Effector memory CD4-positive, alpha-beta T cell (primary cell): Measurements from ENCODE around the gene PARD3B.

Experiments
- DNase-seq, 3 donors: peaks; one replicate each; pipeline ENCODE4 v3.0.0-alpha.2; 2020
- H3K27ac ChIP-seq: 2 replicates; pipeline ENCODE4 v1.7.0; 2013; ENCODE audit warnings: mild to moderate bottlenecking, low read length, moderate library complexity; ENCODE audit not compliant: insufficient read depth, poor library complexity, severe bottlenecking
- H3K27me3 ChIP-seq: replicated peaks from 2 replicates; pipeline ENCODE4 v1.7.0; 2013; ENCODE audit warnings: mild to moderate bottlenecking, low read length; ENCODE audit not compliant: insufficient read depth, control insufficient read depth, poor library complexity, severe bottlenecking
- H3K36me3 ChIP-seq: 2 replicates; pipeline ENCODE4 v1.7.0; 2013; ENCODE audit warnings: mild to moderate bottlenecking, low read length, moderate library complexity; ENCODE audit not compliant: control insufficient read depth, insufficient read depth
- H3K4me1 ChIP-seq: 2 replicates; pipeline ENCODE4 v1.7.0; 2013; ENCODE audit warnings: low read length, mild to moderate bottlenecking; ENCODE audit not compliant: control insufficient read depth, insufficient read depth, poor library complexity, severe bottlenecking
- H3K4me3 ChIP-seq: 2 replicates; pipeline ENCODE4 v1.7.0; 2013; ENCODE audit warnings: low read length, low read depth, mild to moderate bottlenecking; ENCODE audit not compliant: insufficient read depth, poor library complexity, severe bottlenecking
- H3K9me3 ChIP-seq: 2 replicates; pipeline ENCODE4 v1.7.0; 2013; ENCODE audit warnings: mild to moderate bottlenecking, low read length, moderate library complexity; ENCODE audit not compliant: control insufficient read depth

Gene PARD3B

DNA sequence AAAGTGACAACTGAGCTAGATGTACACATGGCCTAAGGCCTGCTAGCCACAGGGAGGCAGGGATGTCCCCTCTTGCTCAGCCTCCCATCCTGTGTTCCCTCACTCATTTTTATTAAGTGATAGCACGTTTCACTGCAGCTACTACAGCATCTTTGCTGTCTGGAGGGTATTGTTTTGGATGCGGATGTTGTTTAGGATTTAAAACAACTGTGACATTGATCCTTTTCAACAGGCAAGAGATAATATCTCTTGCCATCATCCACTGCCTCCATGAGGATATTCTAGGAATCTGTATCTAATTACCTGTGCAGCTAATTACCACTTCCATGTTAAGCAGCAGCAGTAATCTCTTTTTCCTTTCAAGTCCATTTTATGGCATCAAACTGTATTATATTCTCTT lies 345.4 kb downstream of the PARD3B start:
- Histone ChIP-seq H3K36me3 (no peaks in the 10 kb centered on the region), H3K27me3 (no peaks in the 10 kb centered on the region), H3K4me1 (peaks cover 4% of the 10 kb centered on the region), H3K4me3 (no peak overlapping the region), H3K9me3 (no peaks in the 10 kb centered on the region), H3K27ac (no peak overlapping the region)
- no peak for DNase-seq

DNA sequence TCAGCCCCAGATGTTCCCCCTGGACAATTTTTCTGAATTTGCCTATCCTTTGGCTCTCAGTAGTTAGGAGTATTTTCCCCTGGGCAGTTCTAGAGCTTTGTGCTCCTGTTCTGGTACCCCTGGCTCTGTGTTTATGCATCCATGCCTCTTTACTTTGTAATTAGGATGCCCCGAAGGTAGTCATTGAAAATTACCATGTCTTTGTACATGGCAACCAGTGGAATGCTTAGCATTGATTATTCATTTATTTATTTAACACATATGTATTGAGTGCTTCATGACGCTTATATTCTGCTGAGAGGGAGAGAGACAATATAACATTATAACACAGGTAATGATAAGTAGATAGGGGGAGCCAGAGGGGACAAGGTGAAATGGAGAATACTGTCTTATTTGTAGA lies 346.5 kb downstream of the PARD3B start:
- Histone ChIP-seq H3K9me3 (no peaks in the 10 kb centered on the region), H3K36me3 (no peaks in the 10 kb centered on the region), H3K4me1 (peaks cover 4% of the 10 kb centered on the region), H3K27me3 (no peaks in the 10 kb centered on the region), H3K27ac (no peak overlapping the region), H3K4me3 (no peak overlapping the region)
- DNase-seq, result no peak

DNA sequence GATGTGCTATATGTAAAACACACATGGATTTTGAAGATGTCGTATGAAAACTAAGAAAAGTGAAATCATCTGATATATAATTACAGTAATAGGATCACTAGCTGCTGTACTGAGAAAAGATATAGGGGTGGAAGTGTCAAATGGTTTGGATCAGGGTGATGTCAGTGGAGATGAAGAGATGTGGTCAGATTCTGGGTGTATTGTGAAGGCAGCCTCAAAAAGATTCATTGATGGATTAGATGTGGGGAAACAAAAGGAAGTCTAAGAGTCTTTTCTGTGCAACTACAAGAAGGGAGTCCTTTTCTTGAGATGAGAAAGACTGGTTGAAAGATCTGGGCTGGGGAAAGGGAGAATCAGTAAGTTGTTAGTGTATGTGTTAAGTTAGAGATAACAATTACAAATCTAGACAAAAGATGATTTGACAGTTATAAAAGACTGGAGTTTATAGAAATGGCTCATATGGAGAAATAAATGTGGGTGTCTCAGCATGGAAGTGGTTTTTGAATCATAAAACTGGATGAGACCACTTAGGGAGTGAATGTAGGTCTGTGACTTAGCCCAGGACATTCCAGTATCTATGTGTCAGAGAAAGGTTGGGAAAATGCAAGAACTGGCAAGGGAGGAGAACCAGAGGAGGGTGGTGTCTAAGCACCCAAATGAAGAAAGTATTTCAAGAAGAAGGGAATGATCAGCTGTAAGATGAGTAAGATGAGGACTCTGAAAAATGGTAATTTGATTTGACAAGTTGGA lies 347.4 kb downstream of the PARD3B start:
- no peak overlapping the region for H3K27ac ChIP-seq
- H3K4me3 ChIP-seq, result no peak overlapping the region
- no peaks in the 10 kb centered on the region for H3K9me3 ChIP-seq
- no peak for DNase-seq
- H3K36me3 ChIP-seq, result no peaks in the 10 kb centered on the region
- H3K4me1 ChIP-seq, result peaks cover 4% of the 10 kb centered on the region
- no peaks in the 10 kb centered on the region for H3K27me3 ChIP-seq

DNA sequence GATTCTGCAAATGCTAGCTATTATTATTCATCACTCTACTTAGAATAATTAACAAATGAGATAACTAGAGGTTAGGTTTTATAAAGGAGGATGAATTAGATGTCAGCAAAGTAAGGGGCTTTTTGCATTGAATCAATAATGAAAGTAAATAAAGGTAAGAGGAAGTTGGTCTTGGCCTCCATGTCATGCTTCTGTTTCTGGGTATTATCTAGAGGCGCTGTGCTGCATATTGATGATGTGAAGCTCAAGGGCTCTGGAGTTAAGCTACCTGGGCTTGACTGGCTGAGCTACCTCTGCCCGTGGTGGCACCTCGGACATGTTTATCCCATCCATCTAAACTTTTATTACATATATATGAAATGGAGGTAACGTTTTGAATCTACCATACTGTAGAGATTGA lies 350.9 kb downstream of the PARD3B start:
- Histone ChIP-seq H3K27ac (no peak overlapping the region), H3K36me3 (no peaks in the 10 kb centered on the region)
- no peak for DNase-seq

DNA sequence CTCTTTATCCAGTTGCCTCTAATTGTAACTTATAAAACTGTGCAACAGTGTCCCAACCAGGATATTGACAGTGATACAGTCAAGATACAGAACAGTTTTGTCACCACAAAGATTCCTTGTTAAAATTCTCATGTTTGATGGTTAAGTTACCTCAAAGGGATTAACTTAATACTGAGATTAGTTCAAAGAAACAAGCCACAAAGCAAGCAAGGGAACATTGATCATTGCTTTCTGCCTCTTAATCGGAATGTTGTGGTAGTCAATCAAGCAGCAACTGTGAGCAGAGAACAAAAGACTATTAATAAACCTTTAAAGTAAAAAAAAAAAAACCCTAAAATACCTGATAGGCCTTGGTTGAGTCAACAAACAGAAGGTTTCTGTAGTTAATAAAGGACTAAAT lies 352.3 kb downstream of the PARD3B start:
- H3K9me3 ChIP-seq, result no peaks in the 10 kb centered on the region
- peaks cover 4% of the 10 kb centered on the region for H3K4me1 ChIP-seq
- DNase-seq, result no peak
- no peak overlapping the region for H3K27ac ChIP-seq
- H3K4me3 ChIP-seq, result no peak overlapping the region
- H3K36me3 ChIP-seq, result no peaks in the 10 kb centered on the region
- no peaks in the 10 kb centered on the region for H3K27me3 ChIP-seq

More for the DNA sequence above, 350.9 kb downstream of the PARD3B start:
- peaks cover 4% of the 10 kb centered on the region for H3K4me1 ChIP-seq
- no peaks in the 10 kb centered on the region for H3K27me3 ChIP-seq
- no peak overlapping the region for H3K4me3 ChIP-seq
- H3K9me3 ChIP-seq, result no peaks in the 10 kb centered on the region

DNA sequence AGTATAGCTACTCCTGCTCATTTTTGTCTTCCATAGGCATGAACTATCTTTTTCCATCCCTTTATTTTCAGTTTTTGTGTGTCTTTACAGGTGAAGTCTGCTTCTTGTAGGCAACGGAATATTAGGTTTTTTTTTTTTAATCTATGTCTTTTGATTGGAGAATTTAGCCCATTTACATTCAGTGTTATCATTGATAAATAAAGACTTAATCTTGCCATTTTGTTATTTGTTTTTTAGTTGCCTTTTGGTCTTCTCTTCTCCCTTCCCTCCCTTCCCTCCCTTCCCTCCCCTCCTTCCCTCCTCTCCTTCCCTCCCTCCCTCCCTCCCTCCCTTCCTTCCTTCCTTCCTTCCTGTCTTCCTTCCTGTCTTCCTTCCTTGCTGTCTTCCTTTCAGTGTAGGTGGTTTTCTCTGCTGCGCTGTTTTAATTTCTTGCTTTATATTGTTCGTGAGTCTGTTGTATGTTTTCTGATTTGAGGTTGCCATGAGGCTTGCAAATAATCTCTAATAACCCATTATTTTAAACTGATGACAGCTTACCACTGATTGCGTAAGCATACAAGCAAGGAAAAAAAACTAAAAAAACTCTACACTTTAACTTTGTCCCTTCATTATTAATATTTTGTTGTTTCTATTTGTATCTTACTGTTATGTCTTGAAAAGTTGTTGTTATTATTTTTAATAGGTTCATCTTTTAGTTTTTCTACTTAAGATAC lies 353.8 kb downstream of the PARD3B start:
- no peaks in the 10 kb centered on the region for H3K36me3 ChIP-seq
- no peak overlapping the region for H3K4me3 ChIP-seq
- H3K9me3 ChIP-seq, result no peaks in the 10 kb centered on the region
- H3K4me1 ChIP-seq, result peaks cover 4% of the 10 kb centered on the region
- DNase-seq, result no peak
- no peaks in the 10 kb centered on the region for H3K27me3 ChIP-seq
- no peak overlapping the region for H3K27ac ChIP-seq

DNA sequence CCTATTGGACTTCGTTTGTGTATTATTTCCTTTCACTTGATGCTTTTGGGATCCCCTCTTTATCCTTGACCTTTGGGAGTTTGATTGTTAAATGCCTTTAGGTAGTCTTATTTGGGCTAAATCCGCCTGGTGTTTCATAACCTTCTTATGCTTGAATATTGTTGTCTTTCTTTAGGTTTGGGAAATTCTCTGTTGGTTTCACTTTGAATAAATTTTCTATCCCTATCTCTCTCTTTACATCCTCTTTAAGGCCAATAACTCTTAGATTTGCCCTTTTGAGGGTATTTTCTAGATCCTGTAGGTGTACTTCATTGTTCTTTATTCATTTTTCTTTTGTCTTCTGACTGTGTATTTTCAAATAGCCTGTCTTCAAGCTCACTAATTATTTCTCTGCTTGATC lies 354.7 kb downstream of the PARD3B start:
- H3K27ac ChIP-seq, result no peak overlapping the region
- no peak for DNase-seq
- no peaks in the 10 kb centered on the region for H3K27me3 ChIP-seq
- no peaks in the 10 kb centered on the region for H3K4me1 ChIP-seq
- no peaks in the 10 kb centered on the region for H3K36me3 ChIP-seq
- no peak overlapping the region for H3K4me3 ChIP-seq
- H3K9me3 ChIP-seq, result no peaks in the 10 kb centered on the region

DNA sequence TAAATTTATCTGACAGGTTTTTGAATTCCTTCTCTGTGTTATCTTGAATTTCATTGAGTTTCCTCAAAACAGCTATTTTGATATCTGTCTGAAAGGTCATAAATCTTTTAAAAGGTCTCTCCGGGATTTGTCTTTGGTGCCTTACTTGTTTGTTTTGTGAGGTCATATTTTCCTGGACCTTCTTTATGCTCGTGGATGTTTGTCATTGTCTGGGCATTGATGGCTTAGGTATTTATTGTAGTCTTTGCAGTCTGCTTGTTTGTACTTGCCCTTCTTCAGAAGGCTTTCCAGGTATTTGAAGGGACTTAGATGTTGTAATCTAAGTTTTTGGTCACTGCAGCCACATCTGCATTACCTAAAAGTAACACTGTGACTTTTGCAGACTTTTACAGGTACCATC lies 355.2 kb downstream of the PARD3B start:
- DNase-seq, result no peak
- no peak overlapping the region for H3K27ac ChIP-seq
- H3K36me3 ChIP-seq, result no peaks in the 10 kb centered on the region
- H3K9me3 ChIP-seq, result no peaks in the 10 kb centered on the region
- H3K27me3 ChIP-seq, result no peaks in the 10 kb centered on the region
- H3K4me1 ChIP-seq, result no peaks in the 10 kb centered on the region
- H3K4me3 ChIP-seq, result no peak overlapping the region

DNA sequence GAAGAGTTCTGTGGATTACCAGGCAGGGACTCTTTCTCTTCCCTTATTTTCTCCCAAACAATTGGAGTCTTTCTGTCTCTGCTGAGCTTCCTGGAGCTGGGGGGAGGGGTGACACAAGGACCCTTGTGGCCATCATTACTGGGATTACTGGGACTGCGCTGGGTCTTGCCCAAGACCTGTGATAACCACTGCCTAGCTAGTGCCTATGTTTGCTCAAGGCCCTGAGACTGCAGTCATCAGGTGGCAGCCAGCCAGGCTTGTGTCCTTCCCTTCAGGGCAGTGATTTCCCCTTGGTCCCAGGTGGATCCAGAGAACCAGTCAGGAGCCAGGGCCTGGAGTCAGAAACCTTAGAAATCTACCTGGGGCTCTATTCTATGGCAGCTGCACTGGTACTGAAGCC lies 355.6 kb downstream of the PARD3B start:
- H3K4me1 ChIP-seq, result no peaks in the 10 kb centered on the region
- no peaks in the 10 kb centered on the region for H3K27me3 ChIP-seq
- no peak for DNase-seq
- H3K36me3 ChIP-seq, result no peaks in the 10 kb centered on the region
- H3K4me3 ChIP-seq, result no peak overlapping the region
- no peaks in the 10 kb centered on the region for H3K9me3 ChIP-seq
- no peak overlapping the region for H3K27ac ChIP-seq

DNA sequence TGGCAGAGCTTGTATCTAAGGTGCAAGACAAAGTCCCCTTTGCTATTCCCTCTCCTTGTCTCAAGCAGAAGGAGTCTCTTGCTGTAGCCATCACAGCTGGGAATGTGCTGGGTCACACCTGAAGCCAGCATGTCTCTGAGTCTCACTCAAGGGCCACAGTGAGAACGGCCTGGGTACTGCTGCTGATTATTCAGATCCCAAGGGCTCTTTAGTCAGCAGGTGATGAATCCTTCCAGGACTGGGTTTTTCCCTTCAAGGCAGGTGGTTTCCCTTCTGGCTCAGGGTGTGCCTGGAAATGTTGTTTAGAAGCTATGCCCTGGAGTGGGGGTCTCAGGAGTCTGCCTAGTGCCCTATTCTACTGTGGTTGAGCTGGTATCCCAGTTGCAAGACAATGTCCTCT lies 356.3 kb downstream of the PARD3B start:
- no peaks in the 10 kb centered on the region for H3K4me1 ChIP-seq
- H3K4me3 ChIP-seq, result no peak overlapping the region
- no peak for DNase-seq
- H3K36me3 ChIP-seq, result no peaks in the 10 kb centered on the region
- no peak overlapping the region for H3K27ac ChIP-seq
- no peaks in the 10 kb centered on the region for H3K27me3 ChIP-seq
- H3K9me3 ChIP-seq, result no peaks in the 10 kb centered on the region
